Colonic mucosa (tissue), 4 donors: ENCODE results near the gene SLC12A3. TPM values are rescaled to one million over a fixed set of nuclear protein-coding genes. Genes with fewer than 3 reads are reported as not detected.

Experiments used
- DNase-seq: peaks from one replicate; pipeline ENCODE4 v3.0.0-alpha.2; 2020
- H3K27ac ChIP-seq: fragments of 200-600 bp; one replicate; pipeline ENCODE4 v1.8.0; 2021
- H3K27me3 ChIP-seq: fragments of 200-600 bp; one replicate; pipeline ENCODE4 v1.8.0; 2021
- H3K36me3 ChIP-seq: fragments of 200-600 bp; one replicate; pipeline ENCODE4 v1.8.0; 2021
- H3K4me1 ChIP-seq: fragments of 200-600 bp; one replicate; pipeline ENCODE4 v1.8.0; 2021; ENCODE audit warnings: mild to moderate bottlenecking
- H3K4me3 ChIP-seq: fragments of 200-600 bp; one replicate; pipeline ENCODE4 v1.8.0; 2021
- H3K9ac ChIP-seq, 2 donors: one replicate each; pipeline ENCODE4 v1.7.0; 2013; ENCODE audit warnings: control low read depth in 2 of 2, low read depth in 2 of 2, low read length in 2 of 2
- H3K9me3 ChIP-seq: fragments of 200-600 bp; one replicate; pipeline ENCODE4 v1.8.0; 2021
- CTCF ChIP-seq: fragments of 200-600 bp; IDR thresholded peaks from one replicate; pipeline ENCODE4 v1.8.0; 2022; ENCODE audit warnings: antibody characterized with exemption, mild to moderate bottlenecking
- intact Hi-C: fragments of 100-400 bp; cut with DNase I; formaldehyde crosslinking; loops from one replicate; pipeline ENCODE4 v1.14.1; 2022
- total RNA-seq, 2 donors: library from RNA; stranded (reverse); fragmentation: NEBNext Ultra II Directional in 1 of 2; extraction: Animal tissue kit (Norgen Biotek cat#: 25700) in 1 of 2; gene quantifications; one replicate each; pipeline ENCODE4 v1.2.1, GENCODE V29; 2021
- donor health status: healthy.
- donor health status: DM: no; HTN: no; CAD: no.
- donor health status: DM: no; HTN: no; CAD: no.

SLC12A3 gene
- total RNA-seq, 2 donors from 2014 or later: not detected

- DNase-seq: no peak
- no peaks in the 10 kb centered on the region for H3K4me1 ChIP-seq
- no peak overlapping the region for H3K4me3 ChIP-seq
- H3K9me3 ChIP-seq: no peaks in the 10 kb centered on the region
- H3K27me3 ChIP-seq: no peaks in the 10 kb centered on the region
- no peaks in the 10 kb centered on the region for H3K36me3 ChIP-seq
- H3K9ac ChIP-seq: no peak overlapping the region
- intact Hi-C loops: no loop called here
- H3K27ac ChIP-seq: no peak overlapping the region
- TF ChIP-seq CTCF: no peak
Observed at GRCh38 chr16:56848955-56849689, 15.9 kb upstream of the SLC12A3 start.

DNA sequence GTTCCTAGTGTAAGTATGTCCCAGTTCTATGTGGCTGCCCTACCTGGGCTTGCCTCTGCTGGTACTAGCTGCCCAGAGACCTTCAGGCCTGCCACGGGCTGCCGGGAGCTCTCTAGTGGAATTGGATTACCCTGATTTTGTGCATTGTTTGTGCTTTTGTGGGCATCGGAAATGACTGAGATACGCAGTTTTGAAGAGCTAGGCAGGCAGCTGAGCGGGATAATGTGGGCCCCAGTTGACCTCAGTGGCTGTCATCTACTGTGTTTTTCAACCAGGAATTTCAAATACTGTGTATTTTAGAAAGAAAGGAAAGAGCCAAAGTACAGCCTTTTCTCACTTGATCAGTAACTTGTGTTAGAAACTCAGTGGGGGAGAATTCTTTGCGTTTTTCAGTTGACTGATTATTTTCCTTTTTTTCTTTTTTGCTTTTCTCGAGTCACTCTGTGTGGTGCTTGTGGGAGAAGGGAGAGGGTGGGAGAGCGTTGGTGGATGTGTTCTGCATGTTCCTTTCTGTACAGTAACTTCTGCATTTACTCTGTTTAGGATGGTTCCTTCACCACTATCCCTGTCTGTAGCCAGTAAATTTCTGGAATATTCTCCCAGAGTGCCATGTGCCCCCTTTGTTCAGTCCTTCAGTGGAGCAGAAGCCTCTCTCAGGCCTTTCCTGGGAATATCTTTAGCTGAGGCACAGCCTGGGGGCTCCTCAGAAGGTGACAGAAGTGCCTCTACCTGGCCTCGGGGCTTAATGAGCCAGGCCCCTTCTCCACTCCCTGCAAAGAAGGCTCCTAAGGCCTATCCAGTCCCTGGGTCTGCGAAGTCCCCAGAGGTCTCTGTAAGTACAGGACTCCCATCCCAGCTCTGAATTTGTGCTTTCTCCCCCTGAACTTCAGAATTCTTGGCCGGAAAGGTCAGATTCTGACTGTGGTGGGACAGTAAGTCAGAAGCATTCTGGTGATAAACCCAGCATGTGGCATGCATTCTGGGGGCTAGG is 15.0 kb upstream of the SLC12A3 start:
- intact Hi-C loops: no loop called here
- Histone ChIP-seq H3K27me3 (no peaks in the 10 kb centered on the region), H3K27ac (no peak overlapping the region), H3K4me3 (no peak overlapping the region), H3K9ac (no peak overlapping the region), H3K9me3 (no peaks in the 10 kb centered on the region), H3K4me1 (no peaks in the 10 kb centered on the region), H3K36me3 (no peaks in the 10 kb centered on the region)
- DNase-seq: no peak
- TF ChIP-seq CTCF: no peak

GRCh38 chr16:56851671-56852400 is 13.2 kb upstream of the SLC12A3 start:
- no peak for DNase-seq
- intact Hi-C loops: no loop called here
- H3K36me3 ChIP-seq: no peaks in the 10 kb centered on the region
- H3K9me3 ChIP-seq: no peaks in the 10 kb centered on the region
- H3K27me3 ChIP-seq: no peaks in the 10 kb centered on the region
- no peak overlapping the region for H3K9ac ChIP-seq
- no peaks in the 10 kb centered on the region for H3K4me1 ChIP-seq
- no peak overlapping the region for H3K27ac ChIP-seq
- no peak overlapping the region for H3K4me3 ChIP-seq
- no peak for TF ChIP-seq CTCF

GRCh38 chr16:56852401-56852730 is 12.6 kb upstream of the SLC12A3 start:
- Histone ChIP-seq H3K27me3 (no peaks in the 10 kb centered on the region), H3K9ac (no peak overlapping the region), H3K36me3 (no peaks in the 10 kb centered on the region), H3K27ac (no peak overlapping the region), H3K9me3 (no peaks in the 10 kb centered on the region), H3K4me1 (no peaks in the 10 kb centered on the region), H3K4me3 (no peak overlapping the region)
- no peak for TF ChIP-seq CTCF
- no peak for DNase-seq
- intact Hi-C loops: no loop called here

GRCh38 chr16:56852968-56853367 is 12.0 kb upstream of the SLC12A3 start:
- Histone ChIP-seq H3K27ac (no peak overlapping the region), H3K27me3 (no peaks in the 10 kb centered on the region), H3K36me3 (no peaks in the 10 kb centered on the region), H3K4me3 (no peak overlapping the region), H3K9me3 (no peaks in the 10 kb centered on the region), H3K4me1 (no peaks in the 10 kb centered on the region), H3K9ac (no peak overlapping the region)
- no peak for TF ChIP-seq CTCF
- intact Hi-C loops: no loop called here
- DNase-seq: no peak
